Neural cell (in vitro differentiated cells): ENCODE results near the gene ATG2B.
"Not testable (repeated sequence)": the region's sequence is repeated elsewhere in the genome, so short reads cannot be mapped to it uniquely, and the experiment has no call there.

ENCODE experiments used
- EP300 ChIP-seq: fragments of 450-650 bp; conservative IDR thresholded peaks from 2 replicates; pipeline ENCODE4 v1.6.1; 2014; ENCODE audit warnings: antibody characterized with exemption, mild to moderate bottlenecking, moderate library complexity; ENCODE audit not compliant: poor library complexity, severe bottlenecking
- EZH2 ChIP-seq: fragments of 200-600, 300-800 bp; shearing (Covaris generic), sonication (generic); IDR thresholded peaks from 2 replicates; pipeline ENCODE4 v1.6.1; 2014; ENCODE audit warnings: antibody characterized with exemption, low read length, borderline replicate concordance, mild to moderate bottlenecking; ENCODE audit not compliant: insufficient read depth, poor library complexity, severe bottlenecking
- RAD21 ChIP-seq: fragments of 450-650 bp; conservative IDR thresholded peaks from 2 replicates; pipeline ENCODE4 v1.6.1; 2014; ENCODE audit warnings: antibody characterized with exemption, mild to moderate bottlenecking, moderate library complexity
- TAF1 ChIP-seq: IDR thresholded peaks from 2 replicates; pipeline ENCODE4 v1.6.1; 2012; ENCODE audit warnings: low read depth
- TF ChIP-seq, protein P1 (sequence below): IDR thresholded peaks from 2 replicates; pipeline ENCODE4 v1.6.1; 2012; ENCODE audit warnings: borderline replicate concordance
- TF ChIP-seq, protein P2 (sequence below): fragments of 450-650 bp; IDR thresholded peaks from 2 replicates; pipeline ENCODE4 v1.5.1; 2014; ENCODE audit warnings: antibody characterized with exemption, mild to moderate bottlenecking, moderate library complexity; ENCODE audit not compliant: poor library complexity, severe bottlenecking

DNA sequence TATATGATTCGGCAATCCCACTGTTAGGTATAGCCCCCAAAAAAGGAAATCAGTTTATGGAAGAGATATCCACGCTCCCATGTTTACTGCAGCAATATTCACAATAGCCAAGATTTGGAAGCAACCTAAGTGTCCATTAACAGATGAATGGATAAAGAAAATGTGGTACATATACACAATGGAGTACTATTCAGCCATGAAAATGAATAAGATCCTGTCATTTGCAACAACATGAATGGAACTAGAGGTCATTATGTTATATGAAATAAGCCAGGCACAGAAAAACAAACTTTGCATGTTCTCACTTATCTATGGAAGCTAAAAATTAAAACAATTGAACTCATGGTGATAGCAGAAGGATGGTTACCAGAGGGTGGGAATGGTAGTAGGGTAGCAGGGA, 15.2 kb downstream of the ATG2B start:
- TF ChIP-seq EZH2, RAD21, EP300, TAF1: not testable (repeated sequence)
- TF ChIP-seq, protein P1, sequence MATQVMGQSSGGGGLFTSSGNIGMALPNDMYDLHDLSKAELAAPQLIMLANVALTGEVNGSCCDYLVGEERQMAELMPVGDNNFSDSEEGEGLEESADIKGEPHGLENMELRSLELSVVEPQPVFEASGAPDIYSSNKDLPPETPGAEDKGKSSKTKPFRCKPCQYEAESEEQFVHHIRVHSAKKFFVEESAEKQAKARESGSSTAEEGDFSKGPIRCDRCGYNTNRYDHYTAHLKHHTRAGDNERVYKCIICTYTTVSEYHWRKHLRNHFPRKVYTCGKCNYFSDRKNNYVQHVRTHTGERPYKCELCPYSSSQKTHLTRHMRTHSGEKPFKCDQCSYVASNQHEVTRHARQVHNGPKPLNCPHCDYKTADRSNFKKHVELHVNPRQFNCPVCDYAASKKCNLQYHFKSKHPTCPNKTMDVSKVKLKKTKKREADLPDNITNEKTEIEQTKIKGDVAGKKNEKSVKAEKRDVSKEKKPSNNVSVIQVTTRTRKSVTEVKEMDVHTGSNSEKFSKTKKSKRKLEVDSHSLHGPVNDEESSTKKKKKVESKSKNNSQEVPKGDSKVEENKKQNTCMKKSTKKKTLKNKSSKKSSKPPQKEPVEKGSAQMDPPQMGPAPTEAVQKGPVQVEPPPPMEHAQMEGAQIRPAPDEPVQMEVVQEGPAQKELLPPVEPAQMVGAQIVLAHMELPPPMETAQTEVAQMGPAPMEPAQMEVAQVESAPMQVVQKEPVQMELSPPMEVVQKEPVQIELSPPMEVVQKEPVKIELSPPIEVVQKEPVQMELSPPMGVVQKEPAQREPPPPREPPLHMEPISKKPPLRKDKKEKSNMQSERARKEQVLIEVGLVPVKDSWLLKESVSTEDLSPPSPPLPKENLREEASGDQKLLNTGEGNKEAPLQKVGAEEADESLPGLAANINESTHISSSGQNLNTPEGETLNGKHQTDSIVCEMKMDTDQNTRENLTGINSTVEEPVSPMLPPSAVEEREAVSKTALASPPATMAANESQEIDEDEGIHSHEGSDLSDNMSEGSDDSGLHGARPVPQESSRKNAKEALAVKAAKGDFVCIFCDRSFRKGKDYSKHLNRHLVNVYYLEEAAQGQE: not testable (repeated sequence)
- TF ChIP-seq, protein P2, sequence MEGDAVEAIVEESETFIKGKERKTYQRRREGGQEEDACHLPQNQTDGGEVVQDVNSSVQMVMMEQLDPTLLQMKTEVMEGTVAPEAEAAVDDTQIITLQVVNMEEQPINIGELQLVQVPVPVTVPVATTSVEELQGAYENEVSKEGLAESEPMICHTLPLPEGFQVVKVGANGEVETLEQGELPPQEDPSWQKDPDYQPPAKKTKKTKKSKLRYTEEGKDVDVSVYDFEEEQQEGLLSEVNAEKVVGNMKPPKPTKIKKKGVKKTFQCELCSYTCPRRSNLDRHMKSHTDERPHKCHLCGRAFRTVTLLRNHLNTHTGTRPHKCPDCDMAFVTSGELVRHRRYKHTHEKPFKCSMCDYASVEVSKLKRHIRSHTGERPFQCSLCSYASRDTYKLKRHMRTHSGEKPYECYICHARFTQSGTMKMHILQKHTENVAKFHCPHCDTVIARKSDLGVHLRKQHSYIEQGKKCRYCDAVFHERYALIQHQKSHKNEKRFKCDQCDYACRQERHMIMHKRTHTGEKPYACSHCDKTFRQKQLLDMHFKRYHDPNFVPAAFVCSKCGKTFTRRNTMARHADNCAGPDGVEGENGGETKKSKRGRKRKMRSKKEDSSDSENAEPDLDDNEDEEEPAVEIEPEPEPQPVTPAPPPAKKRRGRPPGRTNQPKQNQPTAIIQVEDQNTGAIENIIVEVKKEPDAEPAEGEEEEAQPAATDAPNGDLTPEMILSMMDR: not testable (repeated sequence)
